HCT116 (cell line): ENCODE data around the gene NEK8. TPM values are rescaled to one million over a fixed set of nuclear protein-coding genes. Genes with fewer than 3 reads are reported as not detected.

Source experiments
- ATAC-seq: fragments of 200-7000 bp; cut with Tn5 transposase; 2 replicates; pipeline ENCODE4 v1.9.1; 2020; ENCODE audit warnings: mild to moderate bottlenecking, moderate library complexity
- BruUV-seq: library from RNA; stranded (reverse); fragments of 400-500 nt; replicated peaks from 2 replicates; lab custom pipeline; 2021; lab: Mats Ljungman, UMichigan
- CTCF ChIA-PET: fragments of 300-600 bp; sonication (Branson Sonifier 250); formaldehyde crosslinking; loops from one replicate; lab custom pipeline; 2021; ENCODE audit warnings: antibody characterized with exemption; lab: Charles Lee
- POLR2A ChIA-PET: fragments of 300-600, 350-600 bp; sonication (Branson Sonifier 250); formaldehyde crosslinking; loops from one replicate; lab custom pipeline; 2021; ENCODE audit warnings: antibody characterized with exemption; lab: Charles Lee
- RAD21 ChIA-PET, 2 experiments: fragments of 300-600 bp; sonication (Branson Sonifier 250); formaldehyde crosslinking; loops; one replicate each; lab custom pipeline; 2023; ENCODE audit warnings: low total read pairs in 2 of 2; ENCODE audit not compliant: uncharacterized antibody in 2 of 2, unreplicated experiment in 2 of 2, low non-redundant PET in 1 of 2; lab: Charles Lee
- DNase-seq: peaks from one replicate; pipeline ENCODE4 v3.0.0-alpha.2; 2010; ENCODE audit warnings: low read depth, low spot score
- H2AFZ ChIP-seq: fragments of 200-600 bp; shearing (Covaris generic), sonication (generic); 2 replicates; pipeline ENCODE4 v1.6.1; 2017; ENCODE audit warnings: low read depth, mixed run types, mixed read lengths, antibody characterized with exemption, low read length; ENCODE audit not compliant: poor library complexity, severe bottlenecking
- H3K27ac ChIP-seq: 2 replicates; pipeline ENCODE4 v1.5.1; 2012; ENCODE audit warnings: low read depth, low read length
- H3K27me3 ChIP-seq: fragments of 200-600 bp; sonication (generic); 2 replicates; pipeline ENCODE4 v1.6.1; 2016; ENCODE audit warnings: mixed run types, low read length, mixed read lengths; ENCODE audit not compliant: insufficient read depth
- H3K36me3 ChIP-seq, 2 experiments: fragments of 200-500 bp in 1 of 2; fragments of 200-600 bp in 1 of 2; sonication (Bioruptor generic) in 1 of 2; sonication (generic) in 1 of 2; 2 replicates each; pipeline versions ENCODE4 v1.5.1 to v1.6.1; 2014 to 2016; ENCODE audit warnings: low read length in 2 of 2, inconsistent platforms in 1 of 2, mixed read lengths in 1 of 2, mixed run types in 1 of 2; ENCODE audit not compliant: insufficient read depth in 2 of 2, control insufficient read depth in 1 of 2
- H3K4me1 ChIP-seq, 2 experiments: fragments of 200-600 bp in 1 of 2; sonication (generic) in 1 of 2; 2 replicates each; pipeline versions ENCODE4 v1.5.1 to v1.6.1; 2012 to 2017; ENCODE audit warnings: low read length in 2 of 2, inconsistent platforms in 1 of 2, mild to moderate bottlenecking in 1 of 2, mixed read lengths in 1 of 2, mixed run types in 1 of 2, moderate library complexity in 1 of 2; ENCODE audit not compliant: insufficient read depth in 2 of 2, control insufficient read depth in 1 of 2
- H3K4me2 ChIP-seq: fragments of 200-600 bp; sonication (generic); 2 replicates; pipeline ENCODE4 v1.6.1; 2017; ENCODE audit warnings: mixed run types, low read length, mixed read lengths
- H3K4me3 ChIP-seq, 2 experiments: fragments of 200-600 bp in 1 of 2; sonication (generic) in 1 of 2; replicated peaks in 1 of 2; 2 replicates each; pipeline ENCODE4 v1.5.1; 2011 to 2016; ENCODE audit warnings: low read length in 2 of 2, control low read depth in 1 of 2, low read depth in 1 of 2, mild to moderate bottlenecking in 1 of 2, mixed read lengths in 1 of 2, mixed run types in 1 of 2
- H3K79me2 ChIP-seq: fragments of 200-600 bp; sonication (generic); 2 replicates; pipeline ENCODE4 v1.6.1; 2017; ENCODE audit warnings: mild to moderate bottlenecking, mixed run types, low read length, moderate library complexity, mixed read lengths; ENCODE audit not compliant: insufficient read depth
- H3K9ac ChIP-seq: fragments of 200-600 bp; sonication (generic); 2 replicates; pipeline ENCODE4 v1.6.1; 2016; ENCODE audit warnings: low read length, mixed read lengths
- H3K9me2 ChIP-seq: fragments of 200-600 bp; sonication (generic), shearing (Covaris generic); 2 replicates; pipeline ENCODE4 v1.6.1; 2017; ENCODE audit warnings: mixed run types, mild to moderate bottlenecking, moderate library complexity; ENCODE audit not compliant: insufficient read depth
- H3K9me3 ChIP-seq, 2 experiments: fragments of 200-500 bp in 1 of 2; fragments of 200-600 bp in 1 of 2; sonication (Bioruptor generic) in 1 of 2; sonication (generic) in 1 of 2; 2 replicates each; pipeline ENCODE4 v1.6.1; 2014 to 2017; ENCODE audit warnings: low read length in 2 of 2, mixed read lengths in 2 of 2, inconsistent platforms in 1 of 2, low read depth in 1 of 2, mild to moderate bottlenecking in 1 of 2, mixed run types in 1 of 2, moderate library complexity in 1 of 2; ENCODE audit not compliant: control insufficient read depth in 1 of 2, insufficient read depth in 1 of 2
- H4K20me1 ChIP-seq: fragments of 200-600 bp; sonication (generic), shearing (Covaris generic); 2 replicates; pipeline ENCODE4 v1.6.1; 2017; ENCODE audit warnings: mixed run types, mild to moderate bottlenecking, moderate library complexity; ENCODE audit not compliant: insufficient read depth
- CBX3 ChIP-seq: IDR thresholded peaks from 2 replicates; pipeline ENCODE4 v1.6.1; 2012; ENCODE audit warnings: low read depth
- REST ChIP-seq: IDR thresholded peaks from 2 replicates; pipeline ENCODE4 v1.6.1; 2012; ENCODE audit warnings: low read depth
- SP1 ChIP-seq: IDR thresholded peaks from 2 replicates; pipeline ENCODE4 v1.6.1; 2012; ENCODE audit warnings: low read depth
- ZNF274 ChIP-seq: fragments of 200-500 bp; sonication (Bioruptor generic); IDR thresholded peaks from 2 replicates; pipeline ENCODE4 v1.6.1; 2014; ENCODE audit warnings: mild to moderate bottlenecking, low read depth, low read length, inconsistent platforms
- intact Hi-C: fragments of 100-400 bp; cut with micrococcal nuclease; formaldehyde crosslinking; loops from 2 replicates; pipeline ENCODE4 v1.10.0; 2022
- total RNA-seq: library from RNA; stranded (reverse); gene quantifications from one replicate; pipeline ENCODE4 v1.2.1, GENCODE V29; 2021; ENCODE audit not compliant: unreplicated experiment

The NEK8 gene
- total RNA-seq, 1 experiment from 2014 or later = 7.0 TPM

GRCh38 chr17:28756049-28756804 is 27.6 kb downstream of the NEK8 start (continued):
- no peak for TF ChIP-seq REST

GRCh38 chr17:28758411-28759121 is 30.0 kb downstream of the NEK8 start:
- Histone ChIP-seq H2AFZ (no peak overlapping the region), H3K4me2 (no peak overlapping the region), H3K36me3 (peaks cover 13 to 17% of the 10 kb centered on the region in 2 experiments; a peak in 3 of 4 replicates), H3K9me3 (no peaks in the 10 kb centered on the region), H4K20me1 (no peaks in the 10 kb centered on the region), H3K9me2 (no peaks in the 10 kb centered on the region), H3K4me1 (peaks cover 2 to 19% of the 10 kb centered on the region in 2 experiments; a peak in 3 of 4 replicates), H3K4me3 (no peak overlapping the region), H3K79me2 (peaks cover 8% of the 10 kb centered on the region; the same call in 1 of the 2 replicates), H3K27ac (no peak overlapping the region), H3K9ac (no peak overlapping the region), H3K27me3 (no peaks in the 10 kb centered on the region)
- DNase-seq (no peak), ATAC-seq (no peak)
- intact Hi-C loops = no loop called here
- ChIA-PET CTCF (no interaction called here), RAD21 (no interaction called here), POLR2A (no interaction called here)
- no TSS peak for BruUV-seq
- TF ChIP-seq SP1 = no peak
- no peak for TF ChIP-seq ZNF274
- TF ChIP-seq CBX3 = no peak
